Omental fat pad (tissue), 4 donors: ENCODE measurements around the gene GCLC. TPM values are rescaled to one million over a fixed set of nuclear protein-coding genes. Genes with fewer than 3 reads are reported as not detected.

Experiments
- ATAC-seq: fragments of 150-250 bp; one replicate; pipeline ENCODE4 v1.9.1; 2016; ENCODE audit warnings: mild to moderate bottlenecking, moderate library complexity; ENCODE audit not compliant: low FRiP score
- DNase-seq: peaks from one replicate; pipeline ENCODE4 v3.0.0-alpha.2; 2019; ENCODE audit warnings: low spot score
- total RNA-seq, 4 donors: library from RNA; depleted of rRNA; stranded (reverse); fragments of >200 nt; gene quantifications; one replicate each; pipeline ENCODE4 v1.1.0, GENCODE V29; 2016
- TF ChIP-seq, protein P1 (sequence below), 3 donors: fragments of 450-650 bp; IDR thresholded peaks; one replicate each; pipeline ENCODE4 v1.5.1; 2016 to 2017; ENCODE audit warnings: antibody characterized with exemption in 3 of 3, mild to moderate bottlenecking in 3 of 3, moderate library complexity in 2 of 3

GCLC gene
- total RNA-seq, 4 donors from 2014 or later: 38.6 to 86.3 (median 46.6) TPM

DNA sequence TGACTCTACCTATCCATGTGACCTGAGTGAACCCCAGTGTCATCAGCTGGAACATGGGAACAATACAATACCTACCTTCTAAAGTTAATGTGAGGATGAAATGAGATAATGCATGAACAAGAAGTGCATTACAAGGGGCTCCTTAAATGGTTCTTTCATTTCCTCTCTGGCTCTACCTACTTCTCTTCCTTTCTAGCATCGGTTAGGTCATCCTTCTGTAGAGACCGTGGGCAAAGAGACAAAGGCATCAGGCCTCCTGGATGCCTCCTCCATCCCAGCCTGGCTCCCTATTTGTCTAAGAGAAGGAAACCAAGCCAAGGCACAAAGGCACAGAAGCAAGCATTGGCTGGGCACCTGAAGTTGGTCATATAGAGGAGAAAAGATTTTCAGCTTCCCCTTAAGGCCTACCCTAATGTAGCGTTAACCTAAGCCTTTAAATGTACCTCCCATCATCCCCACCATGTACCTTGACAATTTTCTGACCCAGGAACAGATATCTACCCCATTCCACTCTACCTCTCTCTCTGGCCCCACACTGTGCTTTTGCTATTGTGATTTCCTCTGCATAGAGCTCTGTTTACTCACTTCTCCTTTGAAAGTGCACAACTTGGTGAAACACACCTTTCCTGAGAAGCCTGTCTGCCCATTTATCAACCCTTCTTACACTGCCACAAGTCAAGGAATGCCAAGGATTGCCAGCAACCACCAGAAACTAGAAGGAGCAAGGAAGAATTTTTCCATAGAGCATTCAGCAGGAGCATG, 86.6 kb downstream of the GCLC start:
- ATAC-seq (no peak), DNase-seq (no peak)
- TF ChIP-seq, protein P1, sequence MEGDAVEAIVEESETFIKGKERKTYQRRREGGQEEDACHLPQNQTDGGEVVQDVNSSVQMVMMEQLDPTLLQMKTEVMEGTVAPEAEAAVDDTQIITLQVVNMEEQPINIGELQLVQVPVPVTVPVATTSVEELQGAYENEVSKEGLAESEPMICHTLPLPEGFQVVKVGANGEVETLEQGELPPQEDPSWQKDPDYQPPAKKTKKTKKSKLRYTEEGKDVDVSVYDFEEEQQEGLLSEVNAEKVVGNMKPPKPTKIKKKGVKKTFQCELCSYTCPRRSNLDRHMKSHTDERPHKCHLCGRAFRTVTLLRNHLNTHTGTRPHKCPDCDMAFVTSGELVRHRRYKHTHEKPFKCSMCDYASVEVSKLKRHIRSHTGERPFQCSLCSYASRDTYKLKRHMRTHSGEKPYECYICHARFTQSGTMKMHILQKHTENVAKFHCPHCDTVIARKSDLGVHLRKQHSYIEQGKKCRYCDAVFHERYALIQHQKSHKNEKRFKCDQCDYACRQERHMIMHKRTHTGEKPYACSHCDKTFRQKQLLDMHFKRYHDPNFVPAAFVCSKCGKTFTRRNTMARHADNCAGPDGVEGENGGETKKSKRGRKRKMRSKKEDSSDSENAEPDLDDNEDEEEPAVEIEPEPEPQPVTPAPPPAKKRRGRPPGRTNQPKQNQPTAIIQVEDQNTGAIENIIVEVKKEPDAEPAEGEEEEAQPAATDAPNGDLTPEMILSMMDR (IDR thresholded peaks at IDR 0.05): no peak

- ATAC-seq: no peak
- TF ChIP-seq, protein P1 (IDR thresholded peaks at IDR 0.05): no peak
- no peak for DNase-seq
These were observed 88.1 kb downstream of the GCLC start for GRCh38 chr6:53456809-53457208.

DNA sequence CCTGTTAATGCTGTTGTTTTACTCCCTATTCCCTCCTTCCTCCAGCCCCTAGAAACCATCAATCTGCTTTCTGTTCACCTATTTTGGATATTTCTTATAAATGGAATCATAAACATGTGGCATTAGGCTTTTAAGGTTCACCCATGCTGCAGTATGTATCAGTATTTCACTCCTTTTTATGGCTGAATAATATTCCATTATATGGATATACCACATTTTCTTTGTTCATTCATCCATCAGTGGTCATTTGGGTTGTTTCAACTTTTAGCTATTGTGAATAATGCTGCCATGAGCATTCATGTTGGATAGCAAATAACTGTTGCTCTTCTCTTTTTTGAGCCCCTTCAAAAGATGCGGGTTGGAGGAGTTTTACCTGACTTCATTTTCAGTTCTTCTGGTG, 89.2 kb downstream of the GCLC start:
- TF ChIP-seq, protein P1 (IDR thresholded peaks at IDR 0.05): no peak
- no peak for ATAC-seq
- no peak for DNase-seq

- TF ChIP-seq, protein P1 (IDR thresholded peaks at IDR 0.05): no peak
- DNase-seq (no peak), ATAC-seq (no peak)
These were observed 93.7 kb downstream of the GCLC start for GRCh38 chr6:53451165-53451564.

DNA sequence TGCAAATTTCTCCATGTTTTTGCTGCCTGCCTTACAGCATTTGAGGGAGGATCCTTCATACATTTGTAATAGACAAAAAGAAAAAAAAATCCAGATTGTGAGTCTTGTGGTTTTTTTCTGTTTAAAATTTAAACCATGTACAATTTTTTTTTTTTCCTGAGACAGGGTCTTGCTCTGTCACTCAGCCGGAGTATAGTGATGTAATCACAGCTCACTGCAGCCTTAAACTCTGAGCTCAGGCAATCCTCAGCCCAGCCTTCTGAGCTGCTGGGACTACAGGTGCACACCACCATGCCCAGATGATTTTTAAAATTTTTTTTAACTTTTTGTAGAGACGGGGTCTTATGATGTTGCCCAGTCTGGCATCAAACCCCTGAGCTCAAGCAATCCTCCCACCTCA, 97.0 kb downstream of the GCLC start:
- TF ChIP-seq, protein P1 (IDR thresholded peaks at IDR 0.05): no peak
- no peak for ATAC-seq
- DNase-seq: no peak

Other genes starting within 250 kb of the GCLC start
- gene ELOVL5, start 196.2 kb downstream of the GCLC start, total RNA-seq: 100 to 1,000 TPM; 125 to 251 (median 186) TPM
- gene KLHL31, start 120.7 kb upstream of the GCLC start, total RNA-seq: 10 to 100 TPM in 3 of 4 donors, 1 to 10 TPM in 1; 9.5 to 23.8 (median 14.4) TPM
- gene LRRC1, start 249.9 kb upstream of the GCLC start, total RNA-seq: 10 to 100 TPM; 10.7 to 13.5 (median 13.0) TPM